Smooth muscle cell (in vitro differentiated cells): ENCODE measurements around the gene RBM4. TPM values are rescaled to one million over a fixed set of nuclear protein-coding genes. Genes with fewer than 3 reads are reported as not detected.

ENCODE experiments used
- DNase-seq: peaks from one replicate; lab custom pipeline; 2025; ENCODE audit not compliant: unreplicated experiment; lab: John Stamatoyannopoulos, UW
- H2AFZ ChIP-seq: fragments of 200-600 bp; sonication (generic); 2 replicates; pipeline ENCODE4 v1.6.0; 2016; ENCODE audit warnings: antibody characterized with exemption, low read depth, mild to moderate bottlenecking
- H3F3A ChIP-seq: fragments of 200-600 bp; sonication (generic); 2 replicates; pipeline ENCODE4 v1.6.0; 2017; ENCODE audit warnings: antibody characterized with exemption, low read depth
- H3K27ac ChIP-seq: fragments of 200-600 bp; sonication (generic); 2 replicates; pipeline ENCODE4 v1.5.1; 2016; ENCODE audit warnings: low read depth, mild to moderate bottlenecking
- H3K27me3 ChIP-seq: fragments of 200-600 bp; sonication (generic); 2 replicates; pipeline ENCODE4 v1.6.1; 2016; ENCODE audit warnings: low read depth, mild to moderate bottlenecking
- H3K36me3 ChIP-seq: fragments of 200-600 bp; sonication (generic); 2 replicates; pipeline ENCODE4 v1.5.1; 2016; ENCODE audit warnings: low read depth
- H3K4me1 ChIP-seq: fragments of 200-600 bp; sonication (generic); 2 replicates; pipeline ENCODE4 v1.5.1; 2016; ENCODE audit warnings: low read depth
- H3K4me2 ChIP-seq: fragments of 200-600 bp; sonication (generic); 2 replicates; pipeline ENCODE4 v1.6.0; 2016; ENCODE audit warnings: mild to moderate bottlenecking
- H3K4me3 ChIP-seq: fragments of 200-600 bp; sonication (generic); 2 replicates; pipeline ENCODE4 v1.5.1; 2016; ENCODE audit warnings: mild to moderate bottlenecking
- H3K79me2 ChIP-seq: fragments of 200-600 bp; sonication (generic); 2 replicates; pipeline ENCODE4 v1.6.0; 2016; ENCODE audit warnings: low read depth, mild to moderate bottlenecking
- H3K9ac ChIP-seq: fragments of 200-600 bp; sonication (generic); 2 replicates; pipeline ENCODE4 v1.6.0; 2016; ENCODE audit warnings: low read depth
- H3K9me3 ChIP-seq: fragments of 200-600 bp; sonication (generic); replicated peaks from 2 replicates; pipeline ENCODE4 v1.5.1; 2016; ENCODE audit warnings: low read depth
- H4K20me1 ChIP-seq: fragments of 200-600 bp; sonication (generic); 2 replicates; pipeline ENCODE4 v1.6.0; 2016; ENCODE audit warnings: low read depth
- WGBS: methylation state at CpG from one replicate; pipeline ENCODE4 v1.1.7; 2016; ENCODE audit warnings: low lambda C conversion rate; 5-methylcytosine and 5-hydroxymethylcytosine counted together
- polyA plus RNA-seq: library from polyadenylated mRNA; unstranded; fragments of >200 nt; fragmentation: Nextera tagmentation; extraction: Ambion mirVana; gene quantifications from 2 replicates; pipeline ENCODE4 v1.2.1, GENCODE V29; 2016
- total RNA-seq: library from RNA; depleted of rRNA; stranded (reverse); fragments of >200 nt; gene quantifications from 2 replicates; pipeline ENCODE4 v1.2.3, GENCODE V29; 2014
- TF ChIP-seq, protein P1 (sequence below): fragments of 200-600 bp; sonication (generic); IDR thresholded peaks from 2 replicates; pipeline ENCODE4 v1.5.1; 2017; ENCODE audit warnings: borderline replicate concordance, mild to moderate bottlenecking, antibody characterized with exemption; ENCODE audit not compliant: insufficient read depth, poor library complexity, severe bottlenecking

RBM4 gene
- total and polyA plus RNA-seq, 2 experiments from 2014 or later = 121 to 125 TPM

DNA sequence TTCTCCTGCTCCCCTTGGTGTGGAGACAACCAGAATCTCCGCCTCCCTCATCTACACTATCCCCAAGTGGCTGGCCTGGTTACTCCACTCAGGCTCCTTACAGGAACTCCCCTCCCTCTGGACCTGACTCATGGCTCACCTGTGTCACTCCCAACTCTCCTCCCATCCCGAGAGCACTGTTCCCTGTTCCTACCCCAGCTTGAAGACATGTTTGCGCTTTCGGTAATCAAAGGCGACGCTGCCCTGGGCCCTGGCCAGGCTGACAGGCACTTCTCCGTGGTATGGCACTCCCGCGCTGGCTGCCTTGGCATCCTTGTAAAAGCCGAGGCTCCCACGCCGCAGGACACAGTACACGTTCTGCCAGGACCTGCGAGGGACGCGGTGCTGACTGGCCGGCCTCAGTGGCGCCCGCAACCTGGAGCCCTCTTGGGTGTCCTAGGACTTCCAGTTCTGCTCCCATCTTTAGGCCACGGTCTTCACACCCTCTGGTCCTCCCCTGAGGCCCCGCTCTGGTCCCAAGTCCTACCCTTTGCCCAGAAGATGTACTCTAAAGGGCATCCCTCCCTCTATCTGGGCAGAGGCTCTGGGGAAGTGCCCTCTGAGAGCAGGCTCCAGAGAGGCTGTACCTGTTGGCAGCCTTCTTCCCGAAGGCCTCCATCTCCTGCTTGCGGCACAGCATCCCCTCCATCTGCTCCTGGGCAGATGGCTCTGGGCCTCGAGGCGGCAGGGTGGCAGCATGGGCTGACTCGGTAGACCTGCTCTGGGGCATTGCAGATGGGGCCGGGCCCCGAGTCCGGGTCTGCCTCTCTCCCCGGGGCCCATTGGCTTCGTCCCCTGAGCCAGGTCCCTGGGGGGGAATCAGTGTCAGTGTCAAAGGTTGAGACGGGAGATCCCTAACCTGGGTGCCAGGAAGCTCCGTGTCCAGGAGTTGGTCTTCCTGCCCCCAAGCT lies 48.6 kb downstream of the RBM4 start:
- Histone ChIP-seq H4K20me1 (no peaks in the 10 kb centered on the region), H3K9me3 (no peaks in the 10 kb centered on the region), H3K36me3 (no peaks in the 10 kb centered on the region), H3K4me3 (no peak overlapping the region), H3K27me3 (no peaks in the 10 kb centered on the region), H3F3A (no peaks in the 10 kb centered on the region), H3K9ac (no peak overlapping the region), H3K4me2 (no peak overlapping the region), H3K27ac (peak overlapping the region; percentile 66), H3K79me2 (no peaks in the 10 kb centered on the region), H2AFZ (no peak overlapping the region), H3K4me1 (no peaks in the 10 kb centered on the region)
- WGBS = 94% methylated on average over 33 of the region's 33 CpGs
- DNase-seq = no peak
- TF ChIP-seq, protein P1, sequence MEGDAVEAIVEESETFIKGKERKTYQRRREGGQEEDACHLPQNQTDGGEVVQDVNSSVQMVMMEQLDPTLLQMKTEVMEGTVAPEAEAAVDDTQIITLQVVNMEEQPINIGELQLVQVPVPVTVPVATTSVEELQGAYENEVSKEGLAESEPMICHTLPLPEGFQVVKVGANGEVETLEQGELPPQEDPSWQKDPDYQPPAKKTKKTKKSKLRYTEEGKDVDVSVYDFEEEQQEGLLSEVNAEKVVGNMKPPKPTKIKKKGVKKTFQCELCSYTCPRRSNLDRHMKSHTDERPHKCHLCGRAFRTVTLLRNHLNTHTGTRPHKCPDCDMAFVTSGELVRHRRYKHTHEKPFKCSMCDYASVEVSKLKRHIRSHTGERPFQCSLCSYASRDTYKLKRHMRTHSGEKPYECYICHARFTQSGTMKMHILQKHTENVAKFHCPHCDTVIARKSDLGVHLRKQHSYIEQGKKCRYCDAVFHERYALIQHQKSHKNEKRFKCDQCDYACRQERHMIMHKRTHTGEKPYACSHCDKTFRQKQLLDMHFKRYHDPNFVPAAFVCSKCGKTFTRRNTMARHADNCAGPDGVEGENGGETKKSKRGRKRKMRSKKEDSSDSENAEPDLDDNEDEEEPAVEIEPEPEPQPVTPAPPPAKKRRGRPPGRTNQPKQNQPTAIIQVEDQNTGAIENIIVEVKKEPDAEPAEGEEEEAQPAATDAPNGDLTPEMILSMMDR = no peak

DNA sequence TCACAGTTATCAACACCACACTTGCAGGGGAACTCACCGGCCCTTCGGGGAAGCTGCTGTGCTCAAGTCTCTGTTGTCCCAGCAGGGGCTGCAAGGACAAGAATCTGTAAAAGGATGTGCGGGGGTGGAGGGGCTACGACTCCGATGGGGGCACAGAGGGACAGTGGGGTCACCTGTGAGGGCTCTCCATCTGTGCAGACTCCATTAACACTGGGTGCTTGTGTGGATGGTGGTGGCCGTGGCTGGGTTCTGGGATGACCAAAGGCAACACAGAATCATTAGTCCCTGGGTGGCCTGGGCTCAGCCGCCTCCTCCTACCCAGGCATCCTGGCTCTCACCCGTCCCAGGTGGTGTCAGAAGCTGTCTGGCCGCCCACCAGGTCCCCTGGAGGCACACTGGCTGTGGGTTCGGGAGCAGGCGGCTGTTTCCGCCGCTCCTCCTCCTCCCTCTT lies 49.4 kb downstream of the RBM4 start:
- H3K4me3 ChIP-seq = no peak overlapping the region
- TF ChIP-seq, protein P1 = no peak
- H4K20me1 ChIP-seq = no peaks in the 10 kb centered on the region
- no peaks in the 10 kb centered on the region for H3K4me1 ChIP-seq
- H3K27ac ChIP-seq = no peak overlapping the region
- no peak overlapping the region for H2AFZ ChIP-seq
- DNase-seq = no peak
- no peak overlapping the region for H3K9ac ChIP-seq
- no peaks in the 10 kb centered on the region for H3K27me3 ChIP-seq
- no peak overlapping the region for H3K4me2 ChIP-seq
- WGBS = 94% methylated on average over 12 of the region's 13 CpGs
- H3K36me3 ChIP-seq = no peaks in the 10 kb centered on the region
- no peaks in the 10 kb centered on the region for H3F3A ChIP-seq
- no peaks in the 10 kb centered on the region for H3K9me3 ChIP-seq
- H3K79me2 ChIP-seq = no peaks in the 10 kb centered on the region

DNA sequence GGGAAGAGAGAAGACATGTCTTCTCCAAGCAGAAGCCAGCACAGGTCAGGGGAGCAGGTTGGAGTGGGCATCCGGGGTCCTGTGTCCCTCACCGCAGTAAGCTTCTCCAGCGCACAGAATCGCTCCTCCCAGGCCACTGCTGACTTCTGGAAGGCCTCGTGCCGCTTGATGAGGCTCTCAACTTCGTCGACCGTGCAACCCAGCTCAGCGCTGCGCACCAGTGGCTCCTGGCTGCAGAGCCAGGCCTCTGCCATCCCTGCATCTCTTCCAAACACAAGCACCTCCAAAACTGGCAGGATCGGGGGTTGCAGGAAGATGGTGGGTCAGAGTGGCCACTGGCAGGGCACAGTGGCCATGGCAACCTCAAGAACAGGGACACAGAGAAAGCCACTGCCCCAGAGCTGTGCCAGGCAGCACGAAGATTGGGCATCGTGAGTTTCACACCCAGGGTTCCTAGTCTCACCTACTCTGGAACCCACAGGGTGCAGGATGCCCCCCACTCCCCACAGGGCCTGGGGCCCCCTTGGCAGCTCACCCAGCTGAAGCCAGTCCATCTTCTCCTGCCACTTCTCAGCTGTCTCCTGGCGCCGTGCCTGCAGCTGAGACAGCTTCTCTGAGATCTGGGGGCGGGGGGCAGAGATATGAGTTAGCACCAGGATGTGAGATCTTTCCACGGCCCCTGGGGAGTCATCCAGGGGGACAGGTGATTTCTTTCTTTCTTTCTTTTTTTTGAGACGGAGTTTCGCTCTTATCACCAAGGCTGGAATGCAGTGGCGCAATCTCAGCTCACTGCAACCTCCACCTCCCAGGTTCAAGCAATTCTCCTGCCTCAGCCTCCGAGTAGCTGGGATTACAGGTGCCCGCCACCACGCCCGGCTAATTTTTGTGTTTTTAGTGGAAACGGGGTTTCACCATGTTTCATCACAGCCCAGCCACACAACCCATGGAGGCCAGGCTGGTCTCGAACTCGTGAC lies 50.3 kb downstream of the RBM4 start:
- 92% methylated on average over 27 of the region's 28 CpGs for WGBS
- DNase-seq = no peak
- Histone ChIP-seq H3K36me3 (no peaks in the 10 kb centered on the region), H3K27ac (no peak overlapping the region), H3K79me2 (no peaks in the 10 kb centered on the region), H3K9ac (no peak overlapping the region), H3K4me2 (no peak overlapping the region), H2AFZ (no peak overlapping the region), H3K27me3 (no peaks in the 10 kb centered on the region), H3K4me1 (no peaks in the 10 kb centered on the region), H3F3A (no peaks in the 10 kb centered on the region), H3K4me3 (no peak overlapping the region), H4K20me1 (no peaks in the 10 kb centered on the region), H3K9me3 (no peaks in the 10 kb centered on the region)
- TF ChIP-seq, protein P1 = no peak
